Panc1 (cell line): ENCODE results near the gene GNAT1.

Experiments used
- POLR2AphosphoS5 ChIP-seq: IDR thresholded peaks from 2 replicates; pipeline ENCODE4 v1.6.1; 2012; ENCODE audit warnings: mild to moderate bottlenecking, low read depth, low read length, moderate library complexity
- TCF7L2 ChIP-seq: IDR thresholded peaks from 2 replicates; pipeline ENCODE4 v1.6.1; 2011; ENCODE audit warnings: mild to moderate bottlenecking, low read depth, low read length, inconsistent platforms
- TF ChIP-seq, protein P1 (sequence below): fragments of 450-650 bp; IDR thresholded peaks from 2 replicates; pipeline ENCODE4 v1.5.1; 2017; ENCODE audit warnings: mild to moderate bottlenecking
- TF ChIP-seq, protein P2 (sequence below), 2 experiments: IDR thresholded peaks; 2 replicates each; pipeline ENCODE4 v1.6.1; 2011 to 2012; ENCODE audit warnings: low read depth in 2 of 2, control low read depth in 1 of 2, low read length in 1 of 2, mild to moderate bottlenecking in 1 of 2, moderate library complexity in 1 of 2; ENCODE audit not compliant: insufficient read depth in 1 of 2

DNA sequence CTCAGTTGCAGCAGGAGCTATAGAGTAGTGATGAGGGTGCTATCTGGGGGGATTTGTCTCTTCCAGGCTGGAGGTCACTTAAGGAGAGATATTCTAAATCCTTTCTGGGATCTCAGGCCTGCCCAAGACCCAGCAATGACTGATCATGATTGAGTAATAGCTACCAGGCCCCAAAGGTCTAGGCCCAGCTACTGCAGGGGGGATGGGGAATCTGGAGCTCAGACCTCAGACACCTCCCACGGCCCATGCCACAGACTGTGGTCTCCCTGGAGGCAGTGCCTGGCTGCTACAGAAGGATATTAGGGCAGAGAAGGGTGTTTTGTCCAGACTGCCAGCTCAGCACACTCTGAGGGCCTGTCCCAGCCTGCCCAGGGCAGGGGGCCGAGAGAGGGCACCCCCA is 20.5 kb downstream of the GNAT1 start:
- TF ChIP-seq TCF7L2 (no peak), POLR2AphosphoS5 (no peak)
- TF ChIP-seq, protein P1, sequence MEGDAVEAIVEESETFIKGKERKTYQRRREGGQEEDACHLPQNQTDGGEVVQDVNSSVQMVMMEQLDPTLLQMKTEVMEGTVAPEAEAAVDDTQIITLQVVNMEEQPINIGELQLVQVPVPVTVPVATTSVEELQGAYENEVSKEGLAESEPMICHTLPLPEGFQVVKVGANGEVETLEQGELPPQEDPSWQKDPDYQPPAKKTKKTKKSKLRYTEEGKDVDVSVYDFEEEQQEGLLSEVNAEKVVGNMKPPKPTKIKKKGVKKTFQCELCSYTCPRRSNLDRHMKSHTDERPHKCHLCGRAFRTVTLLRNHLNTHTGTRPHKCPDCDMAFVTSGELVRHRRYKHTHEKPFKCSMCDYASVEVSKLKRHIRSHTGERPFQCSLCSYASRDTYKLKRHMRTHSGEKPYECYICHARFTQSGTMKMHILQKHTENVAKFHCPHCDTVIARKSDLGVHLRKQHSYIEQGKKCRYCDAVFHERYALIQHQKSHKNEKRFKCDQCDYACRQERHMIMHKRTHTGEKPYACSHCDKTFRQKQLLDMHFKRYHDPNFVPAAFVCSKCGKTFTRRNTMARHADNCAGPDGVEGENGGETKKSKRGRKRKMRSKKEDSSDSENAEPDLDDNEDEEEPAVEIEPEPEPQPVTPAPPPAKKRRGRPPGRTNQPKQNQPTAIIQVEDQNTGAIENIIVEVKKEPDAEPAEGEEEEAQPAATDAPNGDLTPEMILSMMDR = no peak
- TF ChIP-seq, protein P2, sequence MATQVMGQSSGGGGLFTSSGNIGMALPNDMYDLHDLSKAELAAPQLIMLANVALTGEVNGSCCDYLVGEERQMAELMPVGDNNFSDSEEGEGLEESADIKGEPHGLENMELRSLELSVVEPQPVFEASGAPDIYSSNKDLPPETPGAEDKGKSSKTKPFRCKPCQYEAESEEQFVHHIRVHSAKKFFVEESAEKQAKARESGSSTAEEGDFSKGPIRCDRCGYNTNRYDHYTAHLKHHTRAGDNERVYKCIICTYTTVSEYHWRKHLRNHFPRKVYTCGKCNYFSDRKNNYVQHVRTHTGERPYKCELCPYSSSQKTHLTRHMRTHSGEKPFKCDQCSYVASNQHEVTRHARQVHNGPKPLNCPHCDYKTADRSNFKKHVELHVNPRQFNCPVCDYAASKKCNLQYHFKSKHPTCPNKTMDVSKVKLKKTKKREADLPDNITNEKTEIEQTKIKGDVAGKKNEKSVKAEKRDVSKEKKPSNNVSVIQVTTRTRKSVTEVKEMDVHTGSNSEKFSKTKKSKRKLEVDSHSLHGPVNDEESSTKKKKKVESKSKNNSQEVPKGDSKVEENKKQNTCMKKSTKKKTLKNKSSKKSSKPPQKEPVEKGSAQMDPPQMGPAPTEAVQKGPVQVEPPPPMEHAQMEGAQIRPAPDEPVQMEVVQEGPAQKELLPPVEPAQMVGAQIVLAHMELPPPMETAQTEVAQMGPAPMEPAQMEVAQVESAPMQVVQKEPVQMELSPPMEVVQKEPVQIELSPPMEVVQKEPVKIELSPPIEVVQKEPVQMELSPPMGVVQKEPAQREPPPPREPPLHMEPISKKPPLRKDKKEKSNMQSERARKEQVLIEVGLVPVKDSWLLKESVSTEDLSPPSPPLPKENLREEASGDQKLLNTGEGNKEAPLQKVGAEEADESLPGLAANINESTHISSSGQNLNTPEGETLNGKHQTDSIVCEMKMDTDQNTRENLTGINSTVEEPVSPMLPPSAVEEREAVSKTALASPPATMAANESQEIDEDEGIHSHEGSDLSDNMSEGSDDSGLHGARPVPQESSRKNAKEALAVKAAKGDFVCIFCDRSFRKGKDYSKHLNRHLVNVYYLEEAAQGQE (IDR thresholded peaks at IDR 0.05; ENCODE audit: insufficient read depth in 1 of 2, low read depth in 2 of 2, low read length in 1 of 2) = no peak
